HEK293 (cell line): ENCODE results near the gene OR4E2.
"Not testable (repeated sequence)": the region's sequence is repeated elsewhere in the genome, so short reads cannot be mapped to it uniquely, and the experiment has no call there.

Experiments used
- CTCF ChIA-PET: fragments of 350-600 bp; formaldehyde crosslinking; extraction: SDS; loops from one replicate; lab custom pipeline; 2021; ENCODE audit warnings: antibody characterized with exemption; lab: Yijun Ruan, JAX
- POLR2A ChIA-PET: fragments of 300-600 bp; formaldehyde crosslinking; extraction: SDS; loops from one replicate; lab custom pipeline; 2020; ENCODE audit warnings: antibody characterized with exemption, inconsistent platforms; lab: Yijun Ruan, JAX
- H3K27ac ChIP-seq: fragments of 200-500 bp; sonication (Bioruptor generic); 2 replicates; pipeline ENCODE4 v1.5.1; 2014; ENCODE audit warnings: low read depth, low read length, control low read depth, inconsistent platforms; ENCODE audit errors: extremely low read depth
- H3K36me3 ChIP-seq, 2 experiments: fragments of 200-500 bp in 1 of 2; sonication (Bioruptor generic) in 1 of 2; 1 replicate in 1 of 2; 2 replicates in 1 of 2; pipeline ENCODE4 v1.5.1; 2014 to 2017; ENCODE audit warnings: inconsistent platforms in 2 of 2, low read length in 2 of 2; ENCODE audit not compliant: control insufficient read depth in 2 of 2, insufficient read depth in 1 of 2
- H3K4me1 ChIP-seq: fragments of 200-500 bp; sonication (Bioruptor generic); 2 replicates; pipeline ENCODE4 v1.5.1; 2014; ENCODE audit warnings: mild to moderate bottlenecking, low read length, inconsistent platforms; ENCODE audit not compliant: control insufficient read depth, insufficient read depth
- H3K4me3 ChIP-seq: 2 replicates; pipeline ENCODE4 v1.5.1; 2011; ENCODE audit warnings: low read depth, mild to moderate bottlenecking, control low read depth, low read length, moderate library complexity
- H3K9me3 ChIP-seq: fragments of 200-500 bp; sonication (Bioruptor generic); 2 replicates; pipeline ENCODE4 v1.5.1; 2014; ENCODE audit warnings: low read depth, low read length, inconsistent platforms; ENCODE audit not compliant: control insufficient read depth, insufficient read depth
- GLIS1 ChIP-seq: fragments of 450-650 bp; formaldehyde crosslinking; IDR thresholded peaks from 2 replicates; pipeline ENCODE4 v1.5.1; 2016; ENCODE audit warnings: missing biosample characterization, missing genetic modification characterization
- HOXD13 ChIP-seq: sonication (generic); formaldehyde crosslinking; IDR thresholded peaks from 2 replicates; pipeline ENCODE4 v1.8.0; 2022; ENCODE audit warnings: missing genetic modification reagents, borderline replicate concordance
- SP3 ChIP-seq: fragments of 450-650 bp; formaldehyde crosslinking; IDR thresholded peaks from 2 replicates; pipeline ENCODE4 v1.5.1; 2016; ENCODE audit warnings: missing biosample characterization, missing genetic modification characterization
- ZBTB7A ChIP-seq: fragments of 450-650 bp; formaldehyde crosslinking; IDR thresholded peaks from 2 replicates; pipeline ENCODE4 v1.5.1; 2016; ENCODE audit warnings: low read depth, missing biosample characterization, missing genetic modification characterization
- ZFP37 ChIP-seq: fragments of 450-650 bp; formaldehyde crosslinking; IDR thresholded peaks from 2 replicates; pipeline ENCODE4 v1.5.1; 2016; ENCODE audit warnings: missing biosample characterization, missing genetic modification characterization
- ZIC2 ChIP-seq: fragments of 450-650 bp; formaldehyde crosslinking; IDR thresholded peaks from 2 replicates; pipeline ENCODE4 v1.5.1; 2016; ENCODE audit warnings: missing biosample characterization, missing genetic modification characterization
- ZNF155 ChIP-seq: fragments of 450-650 bp; formaldehyde crosslinking; IDR thresholded peaks from 2 replicates; pipeline ENCODE4 v1.5.1; 2016; ENCODE audit warnings: missing biosample characterization, missing genetic modification characterization
- ZNF16 ChIP-seq: fragments of 450-650 bp; formaldehyde crosslinking; IDR thresholded peaks from 2 replicates; pipeline ENCODE4 v1.5.1; 2016; ENCODE audit warnings: low read depth, missing biosample characterization, missing genetic modification characterization
- ZNF174 ChIP-seq: fragments of 450-650 bp; formaldehyde crosslinking; IDR thresholded peaks from 2 replicates; pipeline ENCODE4 v1.5.0; 2017; ENCODE audit warnings: missing biosample characterization, mild to moderate bottlenecking, missing genetic modification characterization
- ZNF184 ChIP-seq: fragments of 450-650 bp; IDR thresholded peaks from 2 replicates; pipeline ENCODE4 v1.5.1; 2018; ENCODE audit warnings: missing biosample characterization, mild to moderate bottlenecking, missing genetic modification characterization
- ZNF24 ChIP-seq: fragments of 450-650 bp; formaldehyde crosslinking; IDR thresholded peaks from 2 replicates; pipeline ENCODE4 v1.5.1; 2016; ENCODE audit warnings: missing biosample characterization, missing genetic modification characterization
- ZNF266 ChIP-seq: fragments of 450-650 bp; formaldehyde crosslinking; IDR thresholded peaks from 2 replicates; pipeline ENCODE4 v1.5.1; 2016; ENCODE audit warnings: missing biosample characterization, missing genetic modification characterization, low read depth
- ZNF335 ChIP-seq: fragments of 450-650 bp; formaldehyde crosslinking; conservative IDR thresholded peaks from 2 replicates; pipeline ENCODE4 v1.5.1; 2016; ENCODE audit warnings: missing biosample characterization, missing genetic modification characterization
- ZNF341 ChIP-seq: fragments of 450-650 bp; formaldehyde crosslinking; IDR thresholded peaks from 2 replicates; pipeline ENCODE4; 2016; ENCODE audit warnings: low read depth, missing biosample characterization, missing genetic modification characterization
- ZNF518A ChIP-seq: fragments of 450-650 bp; formaldehyde crosslinking; conservative IDR thresholded peaks from 2 replicates; pipeline ENCODE4 v1.5.1; 2016; ENCODE audit warnings: low read depth, missing biosample characterization, missing genetic modification characterization
- ZNF624 ChIP-seq: fragments of 450-650 bp; formaldehyde crosslinking; IDR thresholded peaks from 2 replicates; pipeline ENCODE4 v1.5.1; 2017; ENCODE audit warnings: missing biosample characterization, missing genetic modification characterization
- ZNF639 ChIP-seq: fragments of 450-650 bp; formaldehyde crosslinking; IDR thresholded peaks from 2 replicates; pipeline ENCODE4 v1.5.1; 2016; ENCODE audit warnings: missing biosample characterization, missing genetic modification characterization
- ZXDB ChIP-seq: fragments of 450-650 bp; formaldehyde crosslinking; IDR thresholded peaks from 2 replicates; pipeline ENCODE4 v1.5.1; 2016; ENCODE audit warnings: missing biosample characterization, missing genetic modification characterization
- TF ChIP-seq, protein P1 (sequence below): fragments of 450-650 bp; formaldehyde crosslinking; IDR thresholded peaks from 2 replicates; pipeline ENCODE4 v1.5.1; 2016; ENCODE audit warnings: missing biosample characterization, missing genetic modification characterization
- TF ChIP-seq, protein P2 (sequence below): fragments of 450-650 bp; formaldehyde crosslinking; IDR thresholded peaks from 2 replicates; pipeline ENCODE4 v1.5.1; 2017; ENCODE audit warnings: missing biosample characterization, missing genetic modification characterization

The OR4E2 gene

DNA sequence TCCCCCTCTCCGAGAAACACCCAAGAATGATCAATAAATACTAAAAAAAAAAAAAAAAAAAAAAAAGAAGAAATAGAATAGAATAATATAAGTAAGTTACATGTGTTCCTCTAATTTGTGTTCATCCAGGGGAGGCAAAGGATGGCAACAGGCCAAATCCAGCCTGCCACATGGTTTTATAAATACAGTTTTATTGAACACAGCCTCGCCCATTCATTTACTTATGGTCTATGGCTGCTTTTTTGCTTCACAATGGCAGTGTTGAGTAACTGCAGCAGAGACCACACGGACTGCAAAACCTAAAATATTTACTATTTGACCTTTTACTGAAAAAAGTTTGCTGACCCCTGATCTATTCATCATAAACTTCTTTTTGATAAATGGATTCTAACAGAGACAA lies 44.9 kb downstream of the OR4E2 start:
- peaks cover 17% of the 10 kb centered on the region for H3K4me1 ChIP-seq
- CTCF ChIA-PET = interaction anchor here (1.4 kb wide), 1 partner anchor 13 kb away, joined by 5 read pairs; no protein-coding TSS in a partner anchor
- H3K36me3 ChIP-seq, H3K9me3 ChIP-seq, H3K27ac ChIP-seq, H3K4me3 ChIP-seq, POLR2A ChIA-PET: not testable (repeated sequence)

- peaks cover 26% of the 10 kb centered on the region for H3K4me1 ChIP-seq
- 0 out of 2 replicates have a peak, but pooled peaks have one; percentile 3 for TF ChIP-seq ZNF341 (tag by site-specific recombination)
- 0 out of 2 replicates have a peak, but pooled peaks have one; percentile 11 for TF ChIP-seq GLIS1 (tag by site-specific recombination)
- TF ChIP-seq ZBTB7A (tag by site-specific recombination) = no peak
- no peak for TF ChIP-seq ZNF639 (tag by site-specific recombination)
- no peak for TF ChIP-seq ZNF174 (tag by site-specific recombination)
- no peak for TF ChIP-seq ZNF518A
- no peak for TF ChIP-seq ZNF24 (tag by site-specific recombination)
- no peak for TF ChIP-seq ZNF155 (tag by site-specific recombination)
- TF ChIP-seq ZNF184 (tag by site-specific recombination) = no peak
- TF ChIP-seq ZIC2 (tag by site-specific recombination) = peak; percentile 24; the same call in 1 of the 2 replicates
- no peak for TF ChIP-seq ZNF335 (tag by site-specific recombination)
- TF ChIP-seq SP3 (tag by site-specific recombination) = no peak
- TF ChIP-seq, all 188 proteins: peak for 3
- ChIA-PET POLR2A (no interaction called here), CTCF (interaction anchor here (1.4 kb wide), 1 partner anchor 12 kb away, joined by 5 read pairs; no protein-coding TSS in a partner anchor)
- Histone ChIP-seq H3K27ac (no peak overlapping the region), H3K36me3 (no peaks in the 10 kb centered on the region), H3K9me3 (no peaks in the 10 kb centered on the region), H3K4me3 (no peak overlapping the region)
Measured at GRCh38 chr14:21699551-21699950, 45.9 kb downstream of the OR4E2 start.

DNA sequence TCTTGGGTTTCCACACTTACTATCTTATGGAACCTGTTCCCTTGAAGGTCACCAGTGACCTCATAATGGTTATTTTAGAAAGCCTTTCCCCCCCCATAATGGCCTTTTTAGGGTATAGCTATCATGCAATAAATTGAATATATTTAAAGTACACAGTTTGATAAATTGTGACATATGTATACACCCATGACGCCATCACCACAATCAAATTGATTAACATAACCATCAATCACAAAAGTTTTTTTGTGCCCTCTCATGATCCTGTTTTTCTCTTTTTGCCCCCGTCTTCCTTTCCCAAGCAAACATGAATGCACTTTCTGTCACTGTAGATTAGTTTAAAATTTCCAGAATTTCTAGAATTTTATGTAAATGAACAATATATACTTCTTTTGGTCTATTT lies 48.7 kb downstream of the OR4E2 start:
- Histone ChIP-seq H3K9me3 (peaks cover 3% of the 10 kb centered on the region; the same call in 1 of the 2 replicates), H3K27ac (no peak overlapping the region), H3K36me3 (no peaks in the 10 kb centered on the region), H3K4me3 (no peak overlapping the region), H3K4me1 (peaks cover 26% of the 10 kb centered on the region)
- no peak for TF ChIP-seq ZNF266
- TF ChIP-seq, protein P1, sequence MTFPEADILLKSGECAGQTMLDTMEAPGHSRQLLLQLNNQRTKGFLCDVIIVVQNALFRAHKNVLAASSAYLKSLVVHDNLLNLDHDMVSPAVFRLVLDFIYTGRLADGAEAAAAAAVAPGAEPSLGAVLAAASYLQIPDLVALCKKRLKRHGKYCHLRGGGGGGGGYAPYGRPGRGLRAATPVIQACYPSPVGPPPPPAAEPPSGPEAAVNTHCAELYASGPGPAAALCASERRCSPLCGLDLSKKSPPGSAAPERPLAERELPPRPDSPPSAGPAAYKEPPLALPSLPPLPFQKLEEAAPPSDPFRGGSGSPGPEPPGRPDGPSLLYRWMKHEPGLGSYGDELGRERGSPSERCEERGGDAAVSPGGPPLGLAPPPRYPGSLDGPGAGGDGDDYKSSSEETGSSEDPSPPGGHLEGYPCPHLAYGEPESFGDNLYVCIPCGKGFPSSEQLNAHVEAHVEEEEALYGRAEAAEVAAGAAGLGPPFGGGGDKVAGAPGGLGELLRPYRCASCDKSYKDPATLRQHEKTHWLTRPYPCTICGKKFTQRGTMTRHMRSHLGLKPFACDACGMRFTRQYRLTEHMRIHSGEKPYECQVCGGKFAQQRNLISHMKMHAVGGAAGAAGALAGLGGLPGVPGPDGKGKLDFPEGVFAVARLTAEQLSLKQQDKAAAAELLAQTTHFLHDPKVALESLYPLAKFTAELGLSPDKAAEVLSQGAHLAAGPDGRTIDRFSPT (tag by site-specific recombination) = no peak
- no peak for TF ChIP-seq ZNF16 (tag by site-specific recombination)
- TF ChIP-seq ZFP37 (tag by site-specific recombination) = no peak
- no peak for TF ChIP-seq ZXDB
- TF ChIP-seq, protein P2, sequence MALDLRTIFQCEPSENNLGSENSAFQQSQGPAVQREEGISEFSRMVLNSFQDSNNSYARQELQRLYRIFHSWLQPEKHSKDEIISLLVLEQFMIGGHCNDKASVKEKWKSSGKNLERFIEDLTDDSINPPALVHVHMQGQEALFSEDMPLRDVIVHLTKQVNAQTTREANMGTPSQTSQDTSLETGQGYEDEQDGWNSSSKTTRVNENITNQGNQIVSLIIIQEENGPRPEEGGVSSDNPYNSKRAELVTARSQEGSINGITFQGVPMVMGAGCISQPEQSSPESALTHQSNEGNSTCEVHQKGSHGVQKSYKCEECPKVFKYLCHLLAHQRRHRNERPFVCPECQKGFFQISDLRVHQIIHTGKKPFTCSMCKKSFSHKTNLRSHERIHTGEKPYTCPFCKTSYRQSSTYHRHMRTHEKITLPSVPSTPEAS (tag by site-specific recombination) = no peak
- TF ChIP-seq ZNF174 (tag by site-specific recombination) = no peak
- TF ChIP-seq HOXD13 = no peak
- TF ChIP-seq ZNF624 (tag by site-specific recombination) = no peak
- ChIA-PET CTCF (no interaction called here), POLR2A (no interaction called here)
